GM12891 (cell line): ENCODE measurements around the gene KLK14.

Experiments
- PAX5 ChIP-seq: IDR thresholded peaks from 2 replicates; pipeline ENCODE4 v1.6.1; 2011; ENCODE audit warnings: low read length, moderate library complexity, mild to moderate bottlenecking; ENCODE audit not compliant: insufficient read depth, severe bottlenecking
- POLR2A ChIP-seq: IDR thresholded peaks from 2 replicates; pipeline ENCODE4 v1.6.1; 2011; ENCODE audit warnings: low read depth, low read length, control low read depth
- POLR2AphosphoS5 ChIP-seq: IDR thresholded peaks from 2 replicates; pipeline ENCODE4 v1.6.1; 2011; ENCODE audit warnings: low read depth, low read length, control low read depth
- POU2F2 ChIP-seq: IDR thresholded peaks from 2 replicates; pipeline ENCODE4 v1.6.1; 2011; ENCODE audit warnings: low read depth, mild to moderate bottlenecking, control low read depth, low read length, moderate library complexity
- TAF1 ChIP-seq: IDR thresholded peaks from 2 replicates; pipeline ENCODE4 v1.6.1; 2011; ENCODE audit warnings: low read depth, low read length, control low read depth

DNA sequence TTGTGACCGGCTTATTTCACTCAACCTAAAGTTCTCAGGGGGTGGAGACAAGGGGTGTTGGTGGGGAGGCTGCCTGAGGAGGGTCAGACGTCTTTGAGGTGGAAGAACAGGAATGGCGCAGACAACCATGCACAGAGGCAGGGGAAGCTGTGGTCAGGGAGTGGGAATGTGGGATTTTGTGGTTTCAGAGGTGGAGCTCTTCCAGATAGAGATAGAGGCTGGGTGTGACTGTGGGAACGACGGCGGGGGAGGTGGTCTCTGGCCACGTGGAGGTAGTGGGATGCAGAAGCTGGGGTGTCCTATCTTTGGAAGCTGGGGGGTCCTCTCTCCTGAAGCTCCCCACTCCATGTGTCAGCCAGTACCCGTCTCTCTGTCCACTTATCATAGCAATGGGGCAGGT lies 7.8 kb upstream of the KLK14 start:
- TF ChIP-seq POLR2AphosphoS5, result no peak
- TF ChIP-seq TAF1, result no peak
- TF ChIP-seq POLR2A, result no peak
- TF ChIP-seq POU2F2, result no peak
- TF ChIP-seq PAX5, result no peak
